ENCODE data around the gene IFI27L2. TPM values are rescaled to one million over a fixed set of nuclear protein-coding genes. Genes with fewer than 3 reads are reported as not detected.

IFI27L2 gene
- total RNA-seq, 1 donor from 2014 or later = 171 TPM

DNA sequence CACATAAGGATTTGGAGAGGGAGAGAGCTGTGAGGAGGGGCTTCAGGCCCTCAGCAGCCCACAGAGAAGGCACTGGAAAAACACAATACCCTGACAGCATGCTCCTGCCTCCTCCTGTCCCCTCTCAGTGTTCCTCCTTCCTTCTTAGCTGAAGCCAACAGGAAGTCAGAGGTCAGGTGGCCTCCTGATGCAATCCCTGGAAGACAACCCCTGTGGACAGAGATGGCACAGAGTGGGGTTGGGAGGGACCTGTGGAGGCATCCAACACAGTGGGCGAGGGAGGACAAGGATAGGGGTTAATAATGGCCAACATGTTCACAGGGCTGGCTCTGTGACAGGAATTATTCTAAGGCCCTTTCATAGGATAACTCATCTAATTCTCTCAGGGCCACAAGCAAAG lies 15.4 kb upstream of the IFI27L2 start:
- H3K27ac ChIP-seq = no peak overlapping the region
- TF ChIP-seq POLR2AphosphoS5 (IDR thresholded peaks at IDR 0.05; ENCODE audit: insufficient read depth in 1 of 2, low read depth in 1 of 2) = no peak
- TF ChIP-seq, protein P1, sequence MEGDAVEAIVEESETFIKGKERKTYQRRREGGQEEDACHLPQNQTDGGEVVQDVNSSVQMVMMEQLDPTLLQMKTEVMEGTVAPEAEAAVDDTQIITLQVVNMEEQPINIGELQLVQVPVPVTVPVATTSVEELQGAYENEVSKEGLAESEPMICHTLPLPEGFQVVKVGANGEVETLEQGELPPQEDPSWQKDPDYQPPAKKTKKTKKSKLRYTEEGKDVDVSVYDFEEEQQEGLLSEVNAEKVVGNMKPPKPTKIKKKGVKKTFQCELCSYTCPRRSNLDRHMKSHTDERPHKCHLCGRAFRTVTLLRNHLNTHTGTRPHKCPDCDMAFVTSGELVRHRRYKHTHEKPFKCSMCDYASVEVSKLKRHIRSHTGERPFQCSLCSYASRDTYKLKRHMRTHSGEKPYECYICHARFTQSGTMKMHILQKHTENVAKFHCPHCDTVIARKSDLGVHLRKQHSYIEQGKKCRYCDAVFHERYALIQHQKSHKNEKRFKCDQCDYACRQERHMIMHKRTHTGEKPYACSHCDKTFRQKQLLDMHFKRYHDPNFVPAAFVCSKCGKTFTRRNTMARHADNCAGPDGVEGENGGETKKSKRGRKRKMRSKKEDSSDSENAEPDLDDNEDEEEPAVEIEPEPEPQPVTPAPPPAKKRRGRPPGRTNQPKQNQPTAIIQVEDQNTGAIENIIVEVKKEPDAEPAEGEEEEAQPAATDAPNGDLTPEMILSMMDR (IDR thresholded peaks at IDR 0.05) = no peak
- TF ChIP-seq POLR2A (IDR thresholded peaks at IDR 0.05) = no peak
- intact Hi-C loops (cut with DNase I) = no loop called here
- no peaks in the 10 kb centered on the region for H3K27me3 ChIP-seq
- no peaks in the 10 kb centered on the region for H3K4me1 ChIP-seq
- no peak for DNase-seq (ENCODE audit: extremely low spot score in 2 of 2)
- no peaks in the 10 kb centered on the region for H3K9me3 ChIP-seq
- H3K36me3 ChIP-seq = no peaks in the 10 kb centered on the region
- no peak overlapping the region for H3K4me3 ChIP-seq

DNA sequence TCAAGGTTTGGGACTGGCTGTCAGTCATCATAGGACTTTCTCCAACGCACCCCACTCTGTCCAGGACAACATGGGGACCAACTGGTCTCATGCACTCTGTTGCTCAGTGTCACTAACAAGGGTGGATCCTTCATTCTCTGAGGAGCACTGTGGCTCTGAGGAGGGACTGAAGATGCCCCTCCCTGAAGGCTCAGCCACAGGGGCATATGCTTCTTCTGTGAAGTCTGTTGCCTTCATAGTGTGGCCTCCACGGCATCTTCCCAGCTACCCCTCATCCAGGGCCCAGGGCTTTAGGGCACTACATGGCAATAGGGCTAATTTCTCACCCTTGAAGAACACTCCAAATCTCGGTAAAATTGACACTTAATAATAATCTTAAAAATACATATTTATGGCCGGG lies 14.3 kb upstream of the IFI27L2 start:
- Histone ChIP-seq H3K9me3 (no peaks in the 10 kb centered on the region), H3K4me1 (no peaks in the 10 kb centered on the region), H3K27ac (no peak overlapping the region), H3K27me3 (no peaks in the 10 kb centered on the region), H3K4me3 (no peak overlapping the region), H3K36me3 (no peaks in the 10 kb centered on the region)
- intact Hi-C loops (cut with DNase I) = no loop called here
- TF ChIP-seq POLR2A (IDR thresholded peaks at IDR 0.05) (no peak), POLR2AphosphoS5 (IDR thresholded peaks at IDR 0.05; ENCODE audit: insufficient read depth in 1 of 2, low read depth in 1 of 2) (no peak)
- TF ChIP-seq, protein P1 (IDR thresholded peaks at IDR 0.05) = no peak
- DNase-seq (ENCODE audit: extremely low spot score in 2 of 2) = no peak

DNA sequence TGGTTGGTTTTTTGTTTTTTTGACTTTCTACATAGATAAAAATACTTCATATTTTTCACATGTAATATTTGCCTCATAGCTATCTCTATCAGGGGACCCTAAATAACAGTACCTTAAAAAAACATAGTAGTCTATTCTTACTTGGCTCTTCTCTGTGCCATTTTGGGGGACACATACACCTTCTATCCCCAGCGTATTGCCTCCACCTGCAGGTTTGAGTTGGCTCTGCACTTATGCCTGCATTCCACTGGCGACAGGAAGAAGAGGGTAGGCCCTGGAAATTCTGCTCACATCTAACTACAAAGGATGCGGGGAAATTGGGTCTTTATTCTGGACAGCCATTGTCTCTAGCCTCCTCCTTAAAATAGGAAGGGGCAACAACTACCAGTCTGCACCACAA lies 13.8 kb upstream of the IFI27L2 start:
- DNase-seq (ENCODE audit: extremely low spot score in 2 of 2) = no peak
- H3K9me3 ChIP-seq = no peaks in the 10 kb centered on the region
- H3K27me3 ChIP-seq = no peaks in the 10 kb centered on the region
- no peaks in the 10 kb centered on the region for H3K36me3 ChIP-seq
- H3K4me1 ChIP-seq = no peaks in the 10 kb centered on the region
- TF ChIP-seq POLR2AphosphoS5 (IDR thresholded peaks at IDR 0.05; ENCODE audit: insufficient read depth in 1 of 2, low read depth in 1 of 2) (no peak), POLR2A (IDR thresholded peaks at IDR 0.05) (no peak)
- TF ChIP-seq, protein P1 (IDR thresholded peaks at IDR 0.05) = no peak
- intact Hi-C loops (cut with DNase I) = no loop called here
- H3K4me3 ChIP-seq = no peak overlapping the region
- H3K27ac ChIP-seq = no peak overlapping the region

DNA sequence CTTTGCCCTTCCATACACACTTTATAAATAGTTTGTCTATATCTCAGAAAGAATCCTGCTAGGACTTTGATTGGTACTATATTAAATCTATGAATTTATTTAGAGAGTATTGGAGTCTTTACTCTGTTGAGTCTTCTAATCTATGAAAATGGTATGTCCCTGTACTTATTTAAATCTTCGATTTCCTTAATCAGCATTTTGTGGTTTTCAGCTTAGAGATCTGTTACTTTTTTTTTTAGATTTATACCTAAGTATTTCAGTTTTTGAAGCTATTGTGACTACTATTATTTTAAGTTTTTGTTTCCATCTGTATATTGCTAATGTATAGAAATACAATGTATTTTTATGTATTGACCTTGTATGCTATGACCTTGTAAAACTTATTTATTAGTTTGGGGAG lies 13.4 kb upstream of the IFI27L2 start:
- TF ChIP-seq POLR2A (IDR thresholded peaks at IDR 0.05) (no peak), POLR2AphosphoS5 (IDR thresholded peaks at IDR 0.05; ENCODE audit: insufficient read depth in 1 of 2, low read depth in 1 of 2) (no peak)
- TF ChIP-seq, protein P1 (IDR thresholded peaks at IDR 0.05) = no peak
- Histone ChIP-seq H3K27me3 (no peaks in the 10 kb centered on the region), H3K27ac (no peak overlapping the region), H3K4me3 (no peak overlapping the region), H3K4me1 (no peaks in the 10 kb centered on the region), H3K36me3 (no peaks in the 10 kb centered on the region), H3K9me3 (no peaks in the 10 kb centered on the region)
- DNase-seq (ENCODE audit: extremely low spot score in 2 of 2) = no peak
- intact Hi-C loops (cut with DNase I) = no loop called here

DNA sequence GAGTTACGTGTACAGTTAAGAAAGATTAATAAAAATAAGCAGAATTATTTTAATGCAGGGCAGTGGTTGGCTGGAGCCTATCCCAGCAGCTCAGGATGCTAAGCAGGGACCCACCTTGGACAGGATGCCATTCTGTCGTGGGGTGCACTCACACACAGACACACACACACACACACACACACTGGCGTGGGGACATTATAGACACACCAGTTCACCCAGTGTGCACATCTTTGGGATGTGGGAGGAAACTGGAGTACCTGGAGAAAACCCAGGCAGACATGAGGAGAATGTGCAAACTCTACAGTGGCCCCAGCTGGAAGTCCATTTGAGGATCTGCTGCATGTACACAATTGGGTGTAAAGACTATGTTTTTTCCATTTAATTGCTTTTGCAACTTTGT lies 12.8 kb upstream of the IFI27L2 start:
- TF ChIP-seq POLR2AphosphoS5 (IDR thresholded peaks at IDR 0.05; ENCODE audit: insufficient read depth in 1 of 2, low read depth in 1 of 2) = no peak
- TF ChIP-seq, protein P1 (IDR thresholded peaks at IDR 0.05) = no peak
- TF ChIP-seq POLR2A (IDR thresholded peaks at IDR 0.05) = no peak
- intact Hi-C loops (cut with DNase I) = no loop called here

More for the DNA sequence above, 12.8 kb upstream of the IFI27L2 start:
- Histone ChIP-seq H3K4me3 (no peak overlapping the region), H3K9me3 (no peaks in the 10 kb centered on the region), H3K36me3 (no peaks in the 10 kb centered on the region), H3K27me3 (no peaks in the 10 kb centered on the region), H3K27ac (no peak overlapping the region), H3K4me1 (no peaks in the 10 kb centered on the region)
- DNase-seq (ENCODE audit: extremely low spot score in 2 of 2) = peak in 1 of 2 donors; percentile 54

Data from vagina (tissue), 2 donors.